SK-N-SH (cell line): ENCODE data around the gene NCLN. TPM values are rescaled to one million over a fixed set of nuclear protein-coding genes. Genes with fewer than 3 reads are reported as not detected.

Experiments
- CTCF ChIA-PET: fragments of 300-600, 350-600 bp; formaldehyde crosslinking; extraction: SDS; loops from one replicate; lab custom pipeline; 2021; lab: Yijun Ruan, JAX
- POLR2A ChIA-PET: fragments of 350-600 bp; sonication (Branson Sonifier 250); formaldehyde crosslinking; extraction: SDS; loops from one replicate; lab custom pipeline; 2020; ENCODE audit warnings: antibody characterized with exemption, inconsistent platforms; lab: Yijun Ruan, JAX
- DNase-seq: peaks from one replicate; pipeline ENCODE4 v3.0.0; 2012
- H2AFZ ChIP-seq: fragments of 200-600 bp; sonication (generic); 2 replicates; pipeline ENCODE4 v1.8.1; 2016; ENCODE audit warnings: antibody characterized with exemption, mild to moderate bottlenecking, low read depth
- H3F3A ChIP-seq: fragments of 200-600 bp; sonication (generic); replicated peaks from 2 replicates; pipeline ENCODE3; 2016; ENCODE audit warnings: antibody characterized with exemption, mild to moderate bottlenecking; ENCODE audit not compliant: insufficient read depth
- H3K27ac ChIP-seq, 2 experiments: fragments of 200-500 bp in 1 of 2; fragments of 200-600 bp in 1 of 2; sonication (Bioruptor generic) in 1 of 2; sonication (generic), shearing (Covaris generic) in 1 of 2; 2 replicates each; pipeline versions ENCODE4 v1.5.1 to v1.6.1; 2014 to 2016; ENCODE audit warnings: low read depth in 2 of 2, inconsistent platforms in 1 of 2, low read length in 1 of 2, mild to moderate bottlenecking in 1 of 2, mixed read lengths in 1 of 2
- H3K27me3 ChIP-seq: fragments of 200-600 bp; sonication (generic), shearing (Covaris generic); 2 replicates; pipeline ENCODE4 v1.6.1; 2016; ENCODE audit warnings: mixed run types; ENCODE audit not compliant: insufficient read depth
- H3K36me3 ChIP-seq, 2 experiments: fragments of 200-500 bp in 1 of 2; fragments of 200-600 bp in 1 of 2; sonication (Bioruptor generic) in 1 of 2; sonication (generic) in 1 of 2; replicated peaks in 1 of 2; 2 replicates each; pipeline versions ENCODE3 to v1.5.1; 2014 to 2016; ENCODE audit warnings: low read length in 1 of 2, mild to moderate bottlenecking in 1 of 2; ENCODE audit not compliant: insufficient read depth in 2 of 2, control insufficient read depth in 1 of 2
- H3K4me1 ChIP-seq, 2 experiments: fragments of 200-500 bp in 1 of 2; fragments of 200-600 bp in 1 of 2; sonication (Bioruptor generic) in 1 of 2; sonication (generic), shearing (Covaris generic) in 1 of 2; 2 replicates each; pipeline versions ENCODE4 v1.5.1 to v1.6.1; 2014 to 2016; ENCODE audit warnings: low read depth in 1 of 2, low read length in 1 of 2, mixed run types in 1 of 2; ENCODE audit not compliant: insufficient read depth in 2 of 2, control insufficient read depth in 1 of 2
- H3K4me2 ChIP-seq: fragments of 200-600 bp; sonication (generic), shearing (Covaris generic); 2 replicates; pipeline ENCODE4 v1.6.1; 2017; ENCODE audit warnings: mixed run types
- H3K4me3 ChIP-seq, 2 experiments: fragments of 200-500 bp in 1 of 2; fragments of 200-600 bp in 1 of 2; sonication (Bioruptor generic) in 1 of 2; sonication (generic), shearing (Covaris generic) in 1 of 2; 2 replicates each; pipeline versions ENCODE4 v1.5.1 to v1.8.1; 2014 to 2016; ENCODE audit warnings: low read depth in 2 of 2, inconsistent platforms in 1 of 2, low read length in 1 of 2, mild to moderate bottlenecking in 1 of 2, mixed read lengths in 1 of 2, moderate library complexity in 1 of 2
- H3K79me2 ChIP-seq: fragments of 200-600 bp; sonication (generic); 2 replicates; pipeline ENCODE4 v1.8.1; 2017; ENCODE audit warnings: mild to moderate bottlenecking; ENCODE audit not compliant: insufficient read depth
- H3K9ac ChIP-seq: fragments of 200-600 bp; sonication (generic); 2 replicates; pipeline ENCODE4 v1.6.1; 2017; ENCODE audit warnings: mixed run types
- H3K9me2 ChIP-seq: fragments of 200-600 bp; sonication (generic); 2 replicates; pipeline ENCODE4 v1.6.1; 2017; ENCODE audit warnings: mixed run types
- H3K9me3 ChIP-seq: fragments of 200-600 bp; sonication (generic); 2 replicates; pipeline ENCODE4 v1.6.1; 2017; ENCODE audit warnings: mixed run types, mild to moderate bottlenecking, moderate library complexity
- H4K20me1 ChIP-seq: fragments of 200-600 bp; sonication (generic); 2 replicates; pipeline ENCODE4 v1.6.1; 2017; ENCODE audit warnings: mild to moderate bottlenecking, mixed run types; ENCODE audit not compliant: insufficient read depth
- CHD2 ChIP-seq: fragments of 150-350 bp; IDR thresholded peaks from 2 replicates; pipeline ENCODE4 v1.6.1; 2018; ENCODE audit warnings: low read length; ENCODE audit not compliant: partially characterized antibody
- ELF1 ChIP-seq: IDR thresholded peaks from 2 replicates; pipeline ENCODE4 v1.4.0; 2012
- EP300 ChIP-seq, 2 experiments: IDR thresholded peaks; 2 replicates each; pipeline versions ENCODE4 v1.4.0 to v1.6.1; 2012; ENCODE audit warnings: borderline replicate concordance in 1 of 2, low read depth in 1 of 2, low read length in 1 of 2
- FOXJ3 ChIP-seq: sonication (generic); formaldehyde crosslinking; IDR thresholded peaks from 2 replicates; pipeline ENCODE4 v1.5.1; 2020; ENCODE audit warnings: mild to moderate bottlenecking, missing genetic modification reagents
- GABPA ChIP-seq: IDR thresholded peaks from 2 replicates; pipeline ENCODE4 v1.4.0; 2012; ENCODE audit warnings: low read depth, mild to moderate bottlenecking
- GATA2 ChIP-seq: sonication (generic); formaldehyde crosslinking; IDR thresholded peaks from 2 replicates; pipeline ENCODE4 v1.5.0; 2020; ENCODE audit warnings: mild to moderate bottlenecking, missing genetic modification reagents
- MEF2A ChIP-seq: IDR thresholded peaks from 2 replicates; pipeline ENCODE4 v1.4.0; 2012; ENCODE audit warnings: low read depth, borderline replicate concordance
- MXI1 ChIP-seq: IDR thresholded peaks from 2 replicates; pipeline ENCODE4 v1.6.1; 2012; ENCODE audit warnings: mild to moderate bottlenecking, low read depth, low read length, improper control_type of control experiment
- NFIC ChIP-seq: IDR thresholded peaks from 2 replicates; pipeline ENCODE4 v1.4.0; 2012; ENCODE audit warnings: borderline replicate concordance
- PBX3 ChIP-seq: IDR thresholded peaks from 2 replicates; pipeline ENCODE4; 2012
- RFX5 ChIP-seq: IDR thresholded peaks from 2 replicates; pipeline ENCODE4 v1.6.1; 2012; ENCODE audit warnings: mild to moderate bottlenecking, improper control_type of control experiment, low read length
- TAF1 ChIP-seq: IDR thresholded peaks from 2 replicates; pipeline ENCODE4 v1.6.1; 2012; ENCODE audit warnings: low read depth, mild to moderate bottlenecking, low read length, moderate library complexity, borderline replicate concordance
- TCF12 ChIP-seq: IDR thresholded peaks from 2 replicates; pipeline ENCODE4 v1.4.0; 2012
- TEAD4 ChIP-seq: IDR thresholded peaks from 2 replicates; pipeline ENCODE4 v1.4.0; 2012; ENCODE audit warnings: mild to moderate bottlenecking, borderline replicate concordance; ENCODE audit not compliant: insufficient read depth
- WGBS: methylation state at CpG from one replicate; pipeline ENCODE4 v1.1.6; 2017; ENCODE audit warnings: low lambda C conversion rate; 5-methylcytosine and 5-hydroxymethylcytosine counted together
- polyA plus RNA-seq, 3 experiments: library from polyadenylated mRNA; depleted of rRNA; stranded (reverse); fragments of >200 nt; gene quantifications; 2 replicates each; pipeline ENCODE4 v1.2.3, GENCODE V29; 2012
- TF ChIP-seq, protein P1 (sequence below): IDR thresholded peaks from 2 replicates; pipeline ENCODE4 v1.4.0; 2012; ENCODE audit warnings: low read depth, borderline replicate concordance
- TF ChIP-seq, protein P2 (sequence below): fragments of 200-600 bp; sonication (generic); IDR thresholded peaks from 2 replicates; pipeline ENCODE4 v1.6.1; 2017; ENCODE audit warnings: antibody characterized with exemption, mild to moderate bottlenecking, moderate library complexity
- TF ChIP-seq, protein P3 (sequence below): IDR thresholded peaks from 2 replicates; pipeline ENCODE4 v1.6.1; 2012; ENCODE audit warnings: mild to moderate bottlenecking, low read depth, low read length, moderate library complexity

The NCLN gene
- polyA plus RNA-seq, 1 of the 3 experiments (the other 2 are of a cell fraction) = 69.0 TPM

- CTCF ChIA-PET = interaction anchor here (1.3 kb wide), 1 partner anchor 20 kb away, joined by 3 read pairs; the partner anchor contains the start of gene CELF5
- Histone ChIP-seq H3K27ac (no peak overlapping the region), H3K9ac (no peak overlapping the region), H3K4me2 (no peak overlapping the region), H3K4me1 (no peaks in the 10 kb centered on the region), H3K36me3 (no peaks in the 10 kb centered on the region), H2AFZ (no peak overlapping the region), H3K9me3 (no peaks in the 10 kb centered on the region), H3K27me3 (no peaks in the 10 kb centered on the region), H4K20me1 (no peaks in the 10 kb centered on the region; the same call in 1 of the 2 replicates), H3F3A (no peaks in the 10 kb centered on the region), H3K4me3 (no peak overlapping the region), H3K9me2 (no peaks in the 10 kb centered on the region), H3K79me2 (no peaks in the 10 kb centered on the region)
- POLR2A ChIA-PET = no interaction called here
- DNase-seq = no peak
- WGBS = 81% methylated on average over 9 of the region's 9 CpGs
- TF ChIP-seq, protein P1, sequence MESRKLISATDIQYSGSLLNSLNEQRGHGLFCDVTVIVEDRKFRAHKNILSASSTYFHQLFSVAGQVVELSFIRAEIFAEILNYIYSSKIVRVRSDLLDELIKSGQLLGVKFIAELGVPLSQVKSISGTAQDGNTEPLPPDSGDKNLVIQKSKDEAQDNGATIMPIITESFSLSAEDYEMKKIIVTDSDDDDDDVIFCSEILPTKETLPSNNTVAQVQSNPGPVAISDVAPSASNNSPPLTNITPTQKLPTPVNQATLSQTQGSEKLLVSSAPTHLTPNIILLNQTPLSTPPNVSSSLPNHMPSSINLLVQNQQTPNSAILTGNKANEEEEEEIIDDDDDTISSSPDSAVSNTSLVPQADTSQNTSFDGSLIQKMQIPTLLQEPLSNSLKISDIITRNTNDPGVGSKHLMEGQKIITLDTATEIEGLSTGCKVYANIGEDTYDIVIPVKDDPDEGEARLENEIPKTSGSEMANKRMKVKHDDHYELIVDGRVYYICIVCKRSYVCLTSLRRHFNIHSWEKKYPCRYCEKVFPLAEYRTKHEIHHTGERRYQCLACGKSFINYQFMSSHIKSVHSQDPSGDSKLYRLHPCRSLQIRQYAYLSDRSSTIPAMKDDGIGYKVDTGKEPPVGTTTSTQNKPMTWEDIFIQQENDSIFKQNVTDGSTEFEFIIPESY = no peak
- no peak for TF ChIP-seq CHD2
These were observed 59.3 kb downstream of the NCLN start for GRCh38 chr19:3245050-3245449.

DNA sequence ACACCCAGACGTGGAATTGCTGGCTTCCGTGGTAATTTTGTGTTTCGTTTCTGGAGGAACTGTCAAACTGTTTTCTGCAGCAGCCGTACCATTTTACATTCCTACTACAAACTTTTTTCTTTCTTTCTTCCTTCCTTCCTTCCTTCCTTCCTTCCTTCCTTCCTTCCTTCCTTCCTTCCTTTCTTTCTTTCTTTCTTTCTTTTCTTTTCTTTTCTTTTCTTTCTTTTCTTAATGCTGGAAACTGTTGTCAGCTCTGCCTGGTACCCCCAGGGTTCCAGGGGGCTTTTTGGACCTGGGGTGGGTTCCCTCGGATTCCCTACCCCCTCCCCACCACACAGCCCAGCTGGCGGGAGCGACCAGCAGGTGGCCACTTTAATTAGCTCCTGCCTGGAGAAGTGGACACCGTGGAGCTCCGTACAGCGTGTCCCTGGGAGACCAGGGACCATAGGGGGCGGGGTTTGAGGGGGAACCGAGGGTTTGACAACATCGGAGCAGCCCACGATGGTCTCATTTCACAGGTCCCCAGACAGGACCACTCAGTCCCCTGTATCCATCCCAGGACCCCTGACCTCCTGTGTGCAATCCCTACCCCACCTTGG lies 63.1 kb downstream of the NCLN start:
- H3K4me1 ChIP-seq = no peaks in the 10 kb centered on the region
- H3K27me3 ChIP-seq = no peaks in the 10 kb centered on the region
- ChIA-PET POLR2A (no interaction called here), CTCF (interaction anchor here (1.0 kb wide), 1 partner anchor 25 kb away, joined by 3 read pairs; the partner anchor contains the start of gene CELF5)
- H3K79me2 ChIP-seq = no peaks in the 10 kb centered on the region
- H3K9ac ChIP-seq = no peak overlapping the region
- no peak for DNase-seq
- no peak overlapping the region for H3K4me2 ChIP-seq
- no peaks in the 10 kb centered on the region; the same call in 1 of the 2 replicates for H4K20me1 ChIP-seq
- no peaks in the 10 kb centered on the region for H3K9me3 ChIP-seq
- no peak overlapping the region for H2AFZ ChIP-seq
- no peaks in the 10 kb centered on the region for H3F3A ChIP-seq
- H3K4me3 ChIP-seq = no peak overlapping the region
- WGBS = 43% methylated on average over 14 of the region's 14 CpGs
- no peak overlapping the region for H3K27ac ChIP-seq
- no peaks in the 10 kb centered on the region for H3K36me3 ChIP-seq
- no peaks in the 10 kb centered on the region for H3K9me2 ChIP-seq
- no peak for TF ChIP-seq NFIC
- TF ChIP-seq, protein P2, sequence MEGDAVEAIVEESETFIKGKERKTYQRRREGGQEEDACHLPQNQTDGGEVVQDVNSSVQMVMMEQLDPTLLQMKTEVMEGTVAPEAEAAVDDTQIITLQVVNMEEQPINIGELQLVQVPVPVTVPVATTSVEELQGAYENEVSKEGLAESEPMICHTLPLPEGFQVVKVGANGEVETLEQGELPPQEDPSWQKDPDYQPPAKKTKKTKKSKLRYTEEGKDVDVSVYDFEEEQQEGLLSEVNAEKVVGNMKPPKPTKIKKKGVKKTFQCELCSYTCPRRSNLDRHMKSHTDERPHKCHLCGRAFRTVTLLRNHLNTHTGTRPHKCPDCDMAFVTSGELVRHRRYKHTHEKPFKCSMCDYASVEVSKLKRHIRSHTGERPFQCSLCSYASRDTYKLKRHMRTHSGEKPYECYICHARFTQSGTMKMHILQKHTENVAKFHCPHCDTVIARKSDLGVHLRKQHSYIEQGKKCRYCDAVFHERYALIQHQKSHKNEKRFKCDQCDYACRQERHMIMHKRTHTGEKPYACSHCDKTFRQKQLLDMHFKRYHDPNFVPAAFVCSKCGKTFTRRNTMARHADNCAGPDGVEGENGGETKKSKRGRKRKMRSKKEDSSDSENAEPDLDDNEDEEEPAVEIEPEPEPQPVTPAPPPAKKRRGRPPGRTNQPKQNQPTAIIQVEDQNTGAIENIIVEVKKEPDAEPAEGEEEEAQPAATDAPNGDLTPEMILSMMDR = no peak
- no peak for TF ChIP-seq PBX3
- TF ChIP-seq TCF12 = no peak
- TF ChIP-seq ELF1 = no peak
- TF ChIP-seq TAF1 = no peak
- TF ChIP-seq CHD2 = no peak
- TF ChIP-seq, protein P3, sequence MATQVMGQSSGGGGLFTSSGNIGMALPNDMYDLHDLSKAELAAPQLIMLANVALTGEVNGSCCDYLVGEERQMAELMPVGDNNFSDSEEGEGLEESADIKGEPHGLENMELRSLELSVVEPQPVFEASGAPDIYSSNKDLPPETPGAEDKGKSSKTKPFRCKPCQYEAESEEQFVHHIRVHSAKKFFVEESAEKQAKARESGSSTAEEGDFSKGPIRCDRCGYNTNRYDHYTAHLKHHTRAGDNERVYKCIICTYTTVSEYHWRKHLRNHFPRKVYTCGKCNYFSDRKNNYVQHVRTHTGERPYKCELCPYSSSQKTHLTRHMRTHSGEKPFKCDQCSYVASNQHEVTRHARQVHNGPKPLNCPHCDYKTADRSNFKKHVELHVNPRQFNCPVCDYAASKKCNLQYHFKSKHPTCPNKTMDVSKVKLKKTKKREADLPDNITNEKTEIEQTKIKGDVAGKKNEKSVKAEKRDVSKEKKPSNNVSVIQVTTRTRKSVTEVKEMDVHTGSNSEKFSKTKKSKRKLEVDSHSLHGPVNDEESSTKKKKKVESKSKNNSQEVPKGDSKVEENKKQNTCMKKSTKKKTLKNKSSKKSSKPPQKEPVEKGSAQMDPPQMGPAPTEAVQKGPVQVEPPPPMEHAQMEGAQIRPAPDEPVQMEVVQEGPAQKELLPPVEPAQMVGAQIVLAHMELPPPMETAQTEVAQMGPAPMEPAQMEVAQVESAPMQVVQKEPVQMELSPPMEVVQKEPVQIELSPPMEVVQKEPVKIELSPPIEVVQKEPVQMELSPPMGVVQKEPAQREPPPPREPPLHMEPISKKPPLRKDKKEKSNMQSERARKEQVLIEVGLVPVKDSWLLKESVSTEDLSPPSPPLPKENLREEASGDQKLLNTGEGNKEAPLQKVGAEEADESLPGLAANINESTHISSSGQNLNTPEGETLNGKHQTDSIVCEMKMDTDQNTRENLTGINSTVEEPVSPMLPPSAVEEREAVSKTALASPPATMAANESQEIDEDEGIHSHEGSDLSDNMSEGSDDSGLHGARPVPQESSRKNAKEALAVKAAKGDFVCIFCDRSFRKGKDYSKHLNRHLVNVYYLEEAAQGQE = no peak
- no peak for TF ChIP-seq MEF2A
- no peak for TF ChIP-seq MXI1
- no peak for TF ChIP-seq GABPA
- no peak for TF ChIP-seq FOXJ3
- no peak for TF ChIP-seq TEAD4
- TF ChIP-seq EP300 (IDR thresholded peaks at IDR 0.05; ENCODE audit: borderline replicate concordance in 1 of 2, low read depth in 1 of 2, low read length in 1 of 2) = no peak
- no peak for TF ChIP-seq RFX5
- no peak for TF ChIP-seq GATA2 (CRISPR knock-in tag)
